PFSK-1 (cell line): ENCODE results near the gene GLRA1.

ENCODE experiments used
- FOXP2 ChIP-seq: optimal IDR thresholded peaks from 2 replicates; pipeline ENCODE3; 2011; ENCODE audit warnings: borderline replicate concordance, control low read depth, inconsistent platforms; ENCODE audit not compliant: insufficient read depth; ENCODE audit errors: extremely low read length, extremely low read depth
- POLR2AphosphoS5 ChIP-seq: IDR thresholded peaks from 2 replicates; pipeline ENCODE4 v1.6.1; 2012; ENCODE audit warnings: low read depth, mild to moderate bottlenecking, control low read depth, low read length, moderate library complexity
- SIN3A ChIP-seq: IDR thresholded peaks from 2 replicates; pipeline ENCODE4 v1.6.1; 2012; ENCODE audit warnings: mild to moderate bottlenecking, low read length, moderate library complexity, borderline replicate concordance; ENCODE audit not compliant: insufficient read depth
- TAF1 ChIP-seq: IDR thresholded peaks from 2 replicates; pipeline ENCODE4 v1.6.1; 2012; ENCODE audit warnings: low read length, control low read depth, borderline replicate concordance; ENCODE audit not compliant: insufficient read depth
- TF ChIP-seq, protein P1 (sequence below), 2 experiments: IDR thresholded peaks; 2 replicates each; pipeline versions ENCODE4 v1.6.1 to v1.8.0; 2011 to 2012; ENCODE audit warnings: low read depth in 2 of 2, low read length in 2 of 2, control low read depth in 1 of 2, inconsistent platforms in 1 of 2, mild to moderate bottlenecking in 1 of 2, moderate library complexity in 1 of 2; ENCODE audit not compliant: insufficient read depth in 1 of 2

GLRA1 gene

GRCh38 chr5:151961557-151961956, 36.9 kb upstream of the GLRA1 start:
- TF ChIP-seq FOXP2 (no peak), SIN3A (no peak), POLR2AphosphoS5 (no peak), TAF1 (no peak)
- TF ChIP-seq, protein P1, sequence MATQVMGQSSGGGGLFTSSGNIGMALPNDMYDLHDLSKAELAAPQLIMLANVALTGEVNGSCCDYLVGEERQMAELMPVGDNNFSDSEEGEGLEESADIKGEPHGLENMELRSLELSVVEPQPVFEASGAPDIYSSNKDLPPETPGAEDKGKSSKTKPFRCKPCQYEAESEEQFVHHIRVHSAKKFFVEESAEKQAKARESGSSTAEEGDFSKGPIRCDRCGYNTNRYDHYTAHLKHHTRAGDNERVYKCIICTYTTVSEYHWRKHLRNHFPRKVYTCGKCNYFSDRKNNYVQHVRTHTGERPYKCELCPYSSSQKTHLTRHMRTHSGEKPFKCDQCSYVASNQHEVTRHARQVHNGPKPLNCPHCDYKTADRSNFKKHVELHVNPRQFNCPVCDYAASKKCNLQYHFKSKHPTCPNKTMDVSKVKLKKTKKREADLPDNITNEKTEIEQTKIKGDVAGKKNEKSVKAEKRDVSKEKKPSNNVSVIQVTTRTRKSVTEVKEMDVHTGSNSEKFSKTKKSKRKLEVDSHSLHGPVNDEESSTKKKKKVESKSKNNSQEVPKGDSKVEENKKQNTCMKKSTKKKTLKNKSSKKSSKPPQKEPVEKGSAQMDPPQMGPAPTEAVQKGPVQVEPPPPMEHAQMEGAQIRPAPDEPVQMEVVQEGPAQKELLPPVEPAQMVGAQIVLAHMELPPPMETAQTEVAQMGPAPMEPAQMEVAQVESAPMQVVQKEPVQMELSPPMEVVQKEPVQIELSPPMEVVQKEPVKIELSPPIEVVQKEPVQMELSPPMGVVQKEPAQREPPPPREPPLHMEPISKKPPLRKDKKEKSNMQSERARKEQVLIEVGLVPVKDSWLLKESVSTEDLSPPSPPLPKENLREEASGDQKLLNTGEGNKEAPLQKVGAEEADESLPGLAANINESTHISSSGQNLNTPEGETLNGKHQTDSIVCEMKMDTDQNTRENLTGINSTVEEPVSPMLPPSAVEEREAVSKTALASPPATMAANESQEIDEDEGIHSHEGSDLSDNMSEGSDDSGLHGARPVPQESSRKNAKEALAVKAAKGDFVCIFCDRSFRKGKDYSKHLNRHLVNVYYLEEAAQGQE (IDR thresholded peaks at IDR 0.05; ENCODE audit: insufficient read depth in 1 of 2, low read depth in 2 of 2, low read length in 2 of 2) = no peak

DNA sequence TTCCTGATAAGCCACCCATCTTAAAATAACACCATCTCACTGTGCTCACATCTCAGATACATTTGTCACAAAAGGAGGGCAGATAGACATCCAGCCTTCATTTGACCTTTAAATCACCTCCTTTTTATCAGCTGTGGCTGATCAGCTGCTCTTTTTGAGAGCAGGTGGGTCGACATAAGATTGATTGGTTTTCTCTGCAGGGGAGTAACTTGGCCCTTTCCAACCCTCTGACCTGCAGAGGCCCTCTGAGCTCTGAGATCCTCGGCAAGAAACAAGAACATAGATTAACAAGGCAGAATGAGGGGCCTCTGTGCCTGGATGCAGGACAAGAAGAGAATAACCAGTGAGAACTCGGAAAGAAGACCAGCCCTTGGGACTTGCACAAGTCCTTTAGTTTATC, 33.5 kb upstream of the GLRA1 start:
- TF ChIP-seq POLR2AphosphoS5 = no peak
- TF ChIP-seq, protein P1 (IDR thresholded peaks at IDR 0.05; ENCODE audit: insufficient read depth in 1 of 2, low read depth in 2 of 2, low read length in 2 of 2) = no peak
- no peak for TF ChIP-seq FOXP2
- no peak for TF ChIP-seq TAF1
- no peak for TF ChIP-seq SIN3A

DNA sequence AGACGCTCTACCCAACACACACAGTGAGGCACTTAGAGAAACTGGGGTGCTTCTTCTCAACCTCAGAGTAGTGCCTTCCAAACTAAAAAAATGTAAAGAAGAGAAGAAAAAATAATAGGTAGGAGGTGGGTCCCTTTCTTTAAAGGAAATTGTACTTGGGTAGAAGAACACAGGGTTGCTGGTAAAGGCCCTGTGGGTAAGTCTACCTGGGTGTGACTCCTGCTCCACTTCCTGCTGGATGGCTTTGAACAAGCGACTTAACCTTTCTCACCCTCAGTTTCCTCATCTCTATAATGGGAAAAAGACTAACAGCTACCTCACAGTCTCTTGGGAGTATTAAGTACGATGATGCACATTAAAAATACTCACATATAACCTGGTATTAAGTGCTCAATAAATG, 32.1 kb upstream of the GLRA1 start:
- no peak for TF ChIP-seq POLR2AphosphoS5
- TF ChIP-seq, protein P1 (IDR thresholded peaks at IDR 0.05; ENCODE audit: insufficient read depth in 1 of 2, low read depth in 2 of 2, low read length in 2 of 2) = no peak
- TF ChIP-seq TAF1 = no peak
- TF ChIP-seq FOXP2 = no peak
- no peak for TF ChIP-seq SIN3A

DNA sequence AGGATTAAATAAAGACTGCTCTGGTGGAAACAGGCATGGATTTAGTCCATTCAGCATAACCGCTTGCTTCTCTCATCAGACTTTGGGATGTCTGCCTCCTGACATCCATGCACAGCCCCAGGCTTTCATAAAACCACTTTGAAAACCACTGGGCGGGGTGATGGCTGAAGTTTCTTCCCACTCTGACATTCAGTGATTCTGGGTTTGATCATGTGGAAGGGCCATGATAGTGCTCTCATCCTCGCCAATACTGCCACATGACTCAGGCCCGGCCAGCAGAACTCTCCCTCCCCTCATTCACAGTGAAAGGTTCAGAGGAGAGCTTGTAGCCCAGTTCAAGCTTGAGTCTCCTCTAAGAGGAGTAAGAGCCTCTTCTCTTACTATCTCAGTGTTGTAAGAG, 29.6 kb upstream of the GLRA1 start:
- no peak for TF ChIP-seq SIN3A
- no peak for TF ChIP-seq POLR2AphosphoS5
- no peak for TF ChIP-seq FOXP2
- TF ChIP-seq TAF1 = no peak
- TF ChIP-seq, protein P1 (IDR thresholded peaks at IDR 0.05; ENCODE audit: insufficient read depth in 1 of 2, low read depth in 2 of 2, low read length in 2 of 2) = no peak

DNA sequence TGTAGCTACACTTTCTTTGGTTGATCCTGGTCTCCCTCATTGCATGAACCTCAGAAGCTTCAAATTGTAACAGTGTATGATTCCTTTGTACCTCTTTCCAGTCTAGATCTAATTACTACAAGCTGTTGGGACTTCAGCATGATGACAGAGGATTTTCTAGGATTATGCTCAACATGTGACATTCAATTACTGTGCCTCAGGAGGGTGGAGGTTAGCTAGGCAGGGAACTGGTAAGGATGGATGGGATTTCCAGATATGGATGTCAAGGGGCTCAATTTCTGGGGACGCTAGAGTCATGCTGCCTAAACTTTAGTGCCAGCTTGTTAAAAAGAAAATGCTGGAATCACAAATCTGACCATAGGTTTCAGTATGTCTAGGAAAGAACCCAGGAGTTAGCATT, 29.2 kb upstream of the GLRA1 start:
- no peak for TF ChIP-seq FOXP2
- TF ChIP-seq POLR2AphosphoS5 = no peak
- TF ChIP-seq, protein P1 (IDR thresholded peaks at IDR 0.05; ENCODE audit: insufficient read depth in 1 of 2, low read depth in 2 of 2, low read length in 2 of 2) = no peak
- no peak for TF ChIP-seq SIN3A
- no peak for TF ChIP-seq TAF1
